Stimulated activated naive CD8-positive, alpha-beta T cell treated with anti-CD3 and anti-CD28 coated beads, Interleukin-15, Interleukin-2, amounts not matched to agents 100 ng/mL and 50 ng/mL, for 24 hours (primary cell): ENCODE data around the gene ACTG2.

ENCODE experiments used
- H3K27ac Mint-ChIP-seq: one replicate; pipeline ENCODE4 v1.8.0; 2021; ENCODE audit warnings: mild to moderate bottlenecking, mixed read lengths
- H3K27me3 Mint-ChIP-seq: one replicate; pipeline ENCODE4 v1.8.0; 2021; ENCODE audit warnings: mixed read lengths
- H3K36me3 Mint-ChIP-seq: one replicate; pipeline ENCODE4 v1.8.0; 2021; ENCODE audit warnings: low read depth, mixed read lengths
- H3K4me1 Mint-ChIP-seq: one replicate; pipeline ENCODE4 v1.8.0; 2021; ENCODE audit warnings: low read depth, mixed read lengths
- H3K4me3 Mint-ChIP-seq: one replicate; pipeline ENCODE4 v1.8.0; 2021; ENCODE audit warnings: mild to moderate bottlenecking, mixed read lengths
- H3K9me3 Mint-ChIP-seq: one replicate; pipeline ENCODE4 v1.8.0; 2021; ENCODE audit warnings: mixed read lengths

Gene ACTG2

GRCh38 chr2:73916666-73917065, 23.9 kb downstream of the ACTG2 start:
- Mint-ChIP-seq H3K27me3 (no peaks in the 10 kb centered on the region), H3K4me1 (no peaks in the 10 kb centered on the region), H3K4me3 (no peak overlapping the region), H3K36me3 (no peaks in the 10 kb centered on the region), H3K27ac (no peak overlapping the region), H3K9me3 (no peaks in the 10 kb centered on the region)

GRCh38 chr2:73917296-73917695, 24.5 kb downstream of the ACTG2 start:
- no peaks in the 10 kb centered on the region for H3K27me3 Mint-ChIP-seq
- H3K4me1 Mint-ChIP-seq = no peaks in the 10 kb centered on the region
- no peak overlapping the region for H3K4me3 Mint-ChIP-seq
- no peaks in the 10 kb centered on the region for H3K36me3 Mint-ChIP-seq
- no peaks in the 10 kb centered on the region for H3K9me3 Mint-ChIP-seq
- H3K27ac Mint-ChIP-seq = no peak overlapping the region

- no peaks in the 10 kb centered on the region for H3K9me3 Mint-ChIP-seq
- H3K27ac Mint-ChIP-seq = no peak overlapping the region
- no peaks in the 10 kb centered on the region for H3K36me3 Mint-ChIP-seq
- H3K4me1 Mint-ChIP-seq = no peaks in the 10 kb centered on the region
- H3K27me3 Mint-ChIP-seq = no peaks in the 10 kb centered on the region
- no peak overlapping the region for H3K4me3 Mint-ChIP-seq
Observed at GRCh38 chr2:73917696-73918207, 24.9 kb downstream of the ACTG2 start.

- Mint-ChIP-seq H3K9me3 (no peaks in the 10 kb centered on the region), H3K36me3 (no peaks in the 10 kb centered on the region), H3K4me1 (peaks cover 8% of the 10 kb centered on the region), H3K27me3 (no peaks in the 10 kb centered on the region), H3K27ac (no peak overlapping the region), H3K4me3 (no peak overlapping the region)
Observed at GRCh38 chr2:73918856-73919255, 26.0 kb downstream of the ACTG2 start.

- H3K27ac Mint-ChIP-seq = no peak overlapping the region
- no peaks in the 10 kb centered on the region for H3K36me3 Mint-ChIP-seq
- H3K4me1 Mint-ChIP-seq = peaks cover 8% of the 10 kb centered on the region
- no peak overlapping the region for H3K4me3 Mint-ChIP-seq
- no peaks in the 10 kb centered on the region for H3K9me3 Mint-ChIP-seq
- H3K27me3 Mint-ChIP-seq = no peaks in the 10 kb centered on the region
Observed at GRCh38 chr2:73919596-73920228, 26.9 kb downstream of the ACTG2 start.

- H3K27me3 Mint-ChIP-seq = no peaks in the 10 kb centered on the region
- no peaks in the 10 kb centered on the region for H3K36me3 Mint-ChIP-seq
- H3K9me3 Mint-ChIP-seq = no peaks in the 10 kb centered on the region
- H3K4me3 Mint-ChIP-seq = no peak overlapping the region
- no peak overlapping the region for H3K27ac Mint-ChIP-seq
- peaks cover 16% of the 10 kb centered on the region for H3K4me1 Mint-ChIP-seq
Observed at GRCh38 chr2:73920577-73921545, 28.1 kb downstream of the ACTG2 start.

GRCh38 chr2:73921581-73921980, 28.8 kb downstream of the ACTG2 start:
- Mint-ChIP-seq H3K36me3 (no peaks in the 10 kb centered on the region), H3K4me1 (peaks cover 23% of the 10 kb centered on the region), H3K27ac (no peak overlapping the region), H3K4me3 (no peak overlapping the region), H3K27me3 (no peaks in the 10 kb centered on the region), H3K9me3 (no peaks in the 10 kb centered on the region)

- H3K36me3 Mint-ChIP-seq = peaks cover under 1% of the 10 kb centered on the region
- H3K27me3 Mint-ChIP-seq = no peaks in the 10 kb centered on the region
- H3K4me3 Mint-ChIP-seq = no peak overlapping the region
- no peaks in the 10 kb centered on the region for H3K9me3 Mint-ChIP-seq
- H3K27ac Mint-ChIP-seq = no peak overlapping the region
- H3K4me1 Mint-ChIP-seq = peaks cover 25% of the 10 kb centered on the region
Observed at GRCh38 chr2:73922681-73923080, 29.9 kb downstream of the ACTG2 start.

GRCh38 chr2:73925033-73925704, 32.4 kb downstream of the ACTG2 start:
- Mint-ChIP-seq H3K36me3 (peaks cover 15% of the 10 kb centered on the region), H3K27me3 (no peaks in the 10 kb centered on the region), H3K4me3 (no peak overlapping the region), H3K9me3 (no peaks in the 10 kb centered on the region), H3K4me1 (peaks cover 50% of the 10 kb centered on the region), H3K27ac (peak overlapping the region; percentile 43)

GRCh38 chr2:73925853-73926492, 33.2 kb downstream of the ACTG2 start:
- H3K9me3 Mint-ChIP-seq = no peaks in the 10 kb centered on the region
- peaks cover 17% of the 10 kb centered on the region for H3K36me3 Mint-ChIP-seq
- peaks cover 58% of the 10 kb centered on the region for H3K4me1 Mint-ChIP-seq
- no peaks in the 10 kb centered on the region for H3K27me3 Mint-ChIP-seq
- peak overlapping the region; percentile 89 for H3K27ac Mint-ChIP-seq
- H3K4me3 Mint-ChIP-seq = peak overlapping the region; percentile 92

GRCh38 chr2:73926493-73927327, 33.9 kb downstream of the ACTG2 start, which contains the start of gene DGUOK:
TSS of gene DGUOK (plus strand) at chr2:73926880. CDS start at chr2:73926911, 31 bp downstream.
- H3K27ac Mint-ChIP-seq = peak within 1 kb of the TSS; percentile 94
- peaks cover 23% of the 10 kb centered on the region for H3K36me3 Mint-ChIP-seq
- H3K27me3 Mint-ChIP-seq = no peaks in the 10 kb centered on the region
- peak within 1 kb of the TSS; percentile 92 for H3K4me3 Mint-ChIP-seq
- no peaks in the 10 kb centered on the region for H3K9me3 Mint-ChIP-seq
- peaks cover 65% of the 10 kb centered on the region for H3K4me1 Mint-ChIP-seq

GRCh38 chr2:73927344-73927743, 34.5 kb downstream of the ACTG2 start:
- H3K4me3 Mint-ChIP-seq = peak overlapping the region; percentile 92
- H3K27me3 Mint-ChIP-seq = no peaks in the 10 kb centered on the region
- H3K4me1 Mint-ChIP-seq = peaks cover 71% of the 10 kb centered on the region
- no peaks in the 10 kb centered on the region for H3K9me3 Mint-ChIP-seq
- peak overlapping the region; percentile 94 for H3K27ac Mint-ChIP-seq
- peaks cover 27% of the 10 kb centered on the region for H3K36me3 Mint-ChIP-seq

- Mint-ChIP-seq H3K27ac (peak overlapping the region; percentile 50), H3K27me3 (no peaks in the 10 kb centered on the region), H3K4me1 (peaks cover 79% of the 10 kb centered on the region), H3K9me3 (no peaks in the 10 kb centered on the region), H3K36me3 (peaks cover 43% of the 10 kb centered on the region), H3K4me3 (peak overlapping the region; percentile 83)
Observed at GRCh38 chr2:73928963-73929347, 36.1 kb downstream of the ACTG2 start.

GRCh38 chr2:73930386-73930785, 37.6 kb downstream of the ACTG2 start:
- no peak overlapping the region for H3K27ac Mint-ChIP-seq
- H3K4me1 Mint-ChIP-seq = peaks cover 82% of the 10 kb centered on the region
- H3K36me3 Mint-ChIP-seq = peaks cover 44% of the 10 kb centered on the region
- H3K9me3 Mint-ChIP-seq = no peaks in the 10 kb centered on the region
- H3K4me3 Mint-ChIP-seq = no peak overlapping the region
- H3K27me3 Mint-ChIP-seq = no peaks in the 10 kb centered on the region
